Measurements from ENCODE around the gene ATP6V1D.
A peak's percentile ranks its signal among the peaks of the same experiment; 100 is the strongest.

Gene ATP6V1D

DNA sequence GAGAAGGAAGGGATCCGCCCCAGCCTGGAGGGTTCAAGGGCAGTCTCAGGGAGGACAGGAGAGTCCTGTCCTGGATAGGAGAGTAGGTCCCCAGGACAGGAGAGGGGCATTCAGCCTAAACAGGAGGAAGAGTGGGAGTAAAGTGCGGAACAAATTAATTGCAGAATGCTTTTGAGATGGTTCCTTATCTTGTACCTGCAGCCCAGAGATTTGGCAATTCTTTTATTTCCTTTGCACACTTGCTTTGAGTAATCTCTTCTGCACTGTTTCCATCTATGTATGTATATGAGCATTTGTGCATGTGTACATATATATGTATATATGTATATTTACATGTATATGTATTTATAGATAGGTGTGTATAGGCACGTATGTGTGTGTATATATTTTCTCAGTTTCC lies 29.7 kb upstream of the ATP6V1D start:
- no peak overlapping the region for H3K4me3 Mint-ChIP-seq
- ATAC-seq (replicated peaks), result no peak

GRCh38 chr14:67387195-67387594 lies 27.6 kb upstream of the ATP6V1D start:
- no peak for ATAC-seq (replicated peaks)
- H3K4me3 Mint-ChIP-seq, result no peak overlapping the region
- DNase-seq, result no peak
- H3K4me1 Mint-ChIP-seq (ENCODE audit: low read depth in 2 of 2), result no peaks in the 10 kb centered on the region
- no peaks in the 10 kb centered on the region for H3K9me3 Mint-ChIP-seq
- peaks cover 42% of the 10 kb centered on the region for H3K36me3 Mint-ChIP-seq (ENCODE audit: insufficient read depth)
- H3K27me3 Mint-ChIP-seq, result no peaks in the 10 kb centered on the region
- H3K27ac Mint-ChIP-seq, result peak overlapping the region in 1 of 2 donors; percentile 5

More for the DNA sequence above, 29.7 kb upstream of the ATP6V1D start:
- H3K4me1 Mint-ChIP-seq (ENCODE audit: low read depth in 2 of 2), result no peaks in the 10 kb centered on the region
- peaks cover 22% of the 10 kb centered on the region for H3K36me3 Mint-ChIP-seq (ENCODE audit: insufficient read depth)
- H3K27ac Mint-ChIP-seq, result no peak overlapping the region
- H3K27me3 Mint-ChIP-seq, result no peaks in the 10 kb centered on the region
- DNase-seq, result no peak
- no peaks in the 10 kb centered on the region for H3K9me3 Mint-ChIP-seq

DNA sequence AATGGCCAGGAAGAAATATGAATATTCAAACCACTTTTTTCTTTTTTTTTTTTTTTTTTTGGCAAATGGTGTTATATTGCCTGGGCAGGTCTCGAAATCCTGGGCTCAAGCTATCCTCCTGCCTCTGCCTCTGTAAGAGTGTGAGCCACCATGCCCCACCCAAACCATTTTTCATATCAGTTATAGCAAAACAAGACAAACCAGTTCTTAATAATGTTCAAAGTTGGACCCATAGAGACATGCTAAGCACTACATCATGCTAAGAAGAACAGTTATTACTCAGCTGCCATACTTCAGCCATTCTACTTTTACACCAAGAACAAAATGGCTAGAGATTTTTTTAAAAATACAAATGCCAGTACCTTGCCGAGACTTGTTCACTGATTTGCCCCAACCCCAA lies 26.0 kb upstream of the ATP6V1D start:
- ATAC-seq (replicated peaks), result no peak
- no peak for DNase-seq

GRCh38 chr14:67385120-67385519 lies 25.5 kb upstream of the ATP6V1D start:
- Mint-ChIP-seq H3K27ac (peak overlapping the region; percentile 17 to 58), H3K27me3 (no peaks in the 10 kb centered on the region)
- no peak for DNase-seq

More for the DNA sequence above, 26.0 kb upstream of the ATP6V1D start:
- Mint-ChIP-seq H3K27ac (peak overlapping the region; percentile 17 to 58), H3K27me3 (no peaks in the 10 kb centered on the region), H3K4me1 (ENCODE audit: low read depth in 2 of 2) (no peaks in the 10 kb centered on the region), H3K36me3 (ENCODE audit: insufficient read depth) (peaks cover 58% of the 10 kb centered on the region), H3K9me3 (no peaks in the 10 kb centered on the region), H3K4me3 (no peak overlapping the region)

GRCh38 chr14:67377916-67378315 lies 18.3 kb upstream of the ATP6V1D start:
- peaks cover 99% of the 10 kb centered on the region for H3K36me3 Mint-ChIP-seq (ENCODE audit: insufficient read depth)
- H3K27me3 Mint-ChIP-seq, result no peaks in the 10 kb centered on the region
- peaks cover 3 to 10% of the 10 kb centered on the region in 2 donors for H3K4me1 Mint-ChIP-seq (ENCODE audit: low read depth in 2 of 2)
- H3K4me3 Mint-ChIP-seq, result no peak overlapping the region
- DNase-seq, result no peak
- no peak for ATAC-seq (replicated peaks)
- H3K9me3 Mint-ChIP-seq, result no peaks in the 10 kb centered on the region
- no peak overlapping the region for H3K27ac Mint-ChIP-seq

More at GRCh38 chr14:67385120-67385519, 25.5 kb upstream of the ATP6V1D start:
- ATAC-seq (replicated peaks), result no peak
- H3K36me3 Mint-ChIP-seq (ENCODE audit: insufficient read depth), result peaks cover 63% of the 10 kb centered on the region
- H3K4me3 Mint-ChIP-seq, result no peak overlapping the region
- no peaks in the 10 kb centered on the region for H3K4me1 Mint-ChIP-seq (ENCODE audit: low read depth in 2 of 2)
- H3K9me3 Mint-ChIP-seq, result no peaks in the 10 kb centered on the region

- Mint-ChIP-seq H3K27me3 (no peaks in the 10 kb centered on the region), H3K4me1 (ENCODE audit: low read depth in 2 of 2) (peaks cover 10 to 32% of the 10 kb centered on the region in 2 donors), H3K36me3 (ENCODE audit: insufficient read depth) (peaks cover 85% of the 10 kb centered on the region), H3K4me3 (no peak overlapping the region), H3K27ac (peak overlapping the region; percentile 15 to 69), H3K9me3 (no peaks in the 10 kb centered on the region)
- ATAC-seq (replicated peaks) (peak; percentile 32), DNase-seq (no peak)
Measured at GRCh38 chr14:67373347-67373746, 13.7 kb upstream of the ATP6V1D start.

DNA sequence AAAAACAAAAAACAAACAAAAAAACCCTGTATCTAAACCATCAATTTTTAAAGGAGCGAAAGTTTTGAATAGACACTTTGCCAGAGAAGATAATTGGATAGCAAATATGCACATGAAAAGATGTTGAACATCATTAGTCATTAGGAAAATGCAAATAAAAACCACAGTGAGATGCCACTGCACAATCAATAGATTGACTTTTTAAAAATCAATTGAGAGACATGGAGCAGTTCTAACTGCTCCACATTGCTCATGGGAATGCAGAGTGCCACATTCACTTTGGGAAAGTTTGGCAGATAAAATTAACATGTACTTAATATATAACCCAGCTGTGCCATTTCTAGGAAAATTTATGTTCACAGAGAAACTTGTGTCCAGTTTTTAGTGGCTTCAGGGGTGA lies 13.2 kb upstream of the ATP6V1D start:
- Mint-ChIP-seq H3K36me3 (ENCODE audit: insufficient read depth) (peaks cover 86% of the 10 kb centered on the region), H3K9me3 (no peaks in the 10 kb centered on the region), H3K27me3 (no peaks in the 10 kb centered on the region), H3K27ac (peak overlapping the region; percentile 15 to 67), H3K4me1 (ENCODE audit: low read depth in 2 of 2) (peaks cover 12 to 34% of the 10 kb centered on the region in 2 donors), H3K4me3 (no peak overlapping the region)
- ATAC-seq (replicated peaks) (no peak), DNase-seq (no peak)

DNA sequence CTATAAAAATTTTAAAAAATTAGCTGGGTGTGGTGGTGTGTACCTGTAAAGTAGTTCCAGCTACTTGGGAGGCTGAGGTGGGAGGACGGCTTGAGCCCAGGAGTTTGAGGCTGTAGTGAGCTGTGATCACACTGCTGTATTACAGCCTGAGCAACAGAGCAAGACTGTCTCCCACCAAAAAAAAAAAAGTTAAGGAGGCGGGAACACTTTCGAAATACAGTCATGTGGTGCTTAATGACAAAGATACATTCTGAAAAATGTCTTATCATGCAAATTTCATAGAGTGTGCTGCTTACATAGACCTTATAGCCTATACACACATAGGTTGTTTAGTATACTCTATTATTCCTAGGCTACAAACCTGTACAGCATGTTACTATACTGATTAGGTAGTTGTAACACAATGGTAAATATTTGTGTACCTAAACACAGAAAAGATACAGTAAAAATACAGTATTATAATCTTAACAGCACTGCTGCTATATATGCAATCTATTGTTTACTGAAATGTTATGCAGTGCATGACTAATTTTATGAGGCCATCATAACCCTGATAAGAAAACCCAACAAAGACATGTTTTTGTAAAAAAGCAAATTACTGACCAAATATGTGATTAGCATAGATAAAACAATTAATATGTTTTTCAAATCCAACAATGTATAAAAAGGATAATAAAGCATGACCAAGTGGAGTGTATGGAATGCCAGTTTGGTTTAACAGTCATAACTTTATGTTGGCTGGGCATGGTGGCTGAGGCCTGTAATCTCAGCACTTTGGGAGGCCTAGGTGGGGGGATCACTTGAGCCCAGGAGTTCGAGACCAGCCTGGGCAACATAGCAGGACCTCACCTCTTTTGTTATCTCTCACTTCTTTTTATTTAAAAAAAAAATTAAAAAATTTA lies 11.9 kb upstream of the ATP6V1D start:
- Mint-ChIP-seq H3K36me3 (ENCODE audit: insufficient read depth) (peaks cover 86% of the 10 kb centered on the region), H3K4me1 (ENCODE audit: low read depth in 2 of 2) (peaks cover 12 to 37% of the 10 kb centered on the region in 2 donors), H3K9me3 (no peaks in the 10 kb centered on the region), H3K27me3 (no peaks in the 10 kb centered on the region), H3K27ac (peak overlapping the region; percentile 67 to 81), H3K4me3 (no peak overlapping the region)
- no peak for ATAC-seq (replicated peaks)
- DNase-seq, result no peak

- ATAC-seq (replicated peaks), result no peak
Measured at GRCh38 chr14:67370830-67371229, 11.2 kb upstream of the ATP6V1D start.

DNA sequence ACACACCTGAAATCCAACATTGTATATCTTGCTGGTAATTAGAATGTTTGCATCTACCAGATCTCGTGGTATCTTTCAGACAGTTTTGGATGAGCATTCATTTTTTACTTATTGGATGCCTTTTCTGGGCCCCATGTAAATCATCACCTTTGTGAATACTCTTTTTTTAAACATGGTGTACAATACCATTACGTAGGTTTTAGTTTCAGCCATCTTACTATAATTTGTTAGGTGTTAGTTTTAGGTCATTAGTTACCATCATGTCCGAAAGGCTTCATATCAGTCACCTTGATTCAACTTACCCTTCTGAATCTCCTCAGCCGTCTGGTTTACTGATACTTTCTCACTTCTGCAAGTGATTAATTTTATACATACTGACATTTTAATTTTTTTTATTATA lies 5.9 kb upstream of the ATP6V1D start:
- H3K27ac Mint-ChIP-seq, result no peak overlapping the region
- H3K9me3 Mint-ChIP-seq, result no peaks in the 10 kb centered on the region
- H3K4me3 Mint-ChIP-seq, result no peak overlapping the region
- ATAC-seq (replicated peaks) (no peak), DNase-seq (no peak)
- H3K27me3 Mint-ChIP-seq, result no peaks in the 10 kb centered on the region
- peaks cover 18 to 48% of the 10 kb centered on the region in 2 donors for H3K4me1 Mint-ChIP-seq (ENCODE audit: low read depth in 2 of 2)
- H3K36me3 Mint-ChIP-seq (ENCODE audit: insufficient read depth), result peaks cover 68% of the 10 kb centered on the region

More at GRCh38 chr14:67370830-67371229, 11.2 kb upstream of the ATP6V1D start:
- no peak for DNase-seq
- H3K9me3 Mint-ChIP-seq, result no peaks in the 10 kb centered on the region
- H3K36me3 Mint-ChIP-seq (ENCODE audit: insufficient read depth), result peaks cover 86% of the 10 kb centered on the region
- peaks cover 12 to 38% of the 10 kb centered on the region in 2 donors for H3K4me1 Mint-ChIP-seq (ENCODE audit: low read depth in 2 of 2)
- H3K27me3 Mint-ChIP-seq, result no peaks in the 10 kb centered on the region
- H3K27ac Mint-ChIP-seq, result peak overlapping the region in 1 of 2 donors; percentile 81
- no peak overlapping the region for H3K4me3 Mint-ChIP-seq

GRCh38 chr14:67360470-67361206 lies 1.0 kb upstream of the ATP6V1D start:
- Mint-ChIP-seq H3K4me1 (ENCODE audit: low read depth in 2 of 2) (peaks cover 28 to 54% of the 10 kb centered on the region in 2 donors), H3K9me3 (no peaks in the 10 kb centered on the region), H3K36me3 (ENCODE audit: insufficient read depth) (peaks cover 53% of the 10 kb centered on the region), H3K27ac (peak overlapping the region; percentile 97 to 98), H3K4me3 (peak overlapping the region; percentile 92 to 98), H3K27me3 (no peaks in the 10 kb centered on the region)
- DNase-seq (no peak), ATAC-seq (replicated peaks) (peak; percentile 23)

- peaks cover 25 to 47% of the 10 kb centered on the region in 2 donors for H3K4me1 Mint-ChIP-seq (ENCODE audit: low read depth in 2 of 2)
- no peaks in the 10 kb centered on the region for H3K27me3 Mint-ChIP-seq
- H3K9me3 Mint-ChIP-seq, result no peaks in the 10 kb centered on the region
- peak overlapping the region; percentile 92 to 98 for H3K4me3 Mint-ChIP-seq
- no peak for ATAC-seq (replicated peaks)
- peak overlapping the region; percentile 97 to 98 for H3K27ac Mint-ChIP-seq
- peak in 1 of 3 experiments; percentile 10 for DNase-seq
- H3K36me3 Mint-ChIP-seq (ENCODE audit: insufficient read depth), result peaks cover 39% of the 10 kb centered on the region
Measured at GRCh38 chr14:67358924-67359774, 455 bp downstream of the ATP6V1D start.

DNA sequence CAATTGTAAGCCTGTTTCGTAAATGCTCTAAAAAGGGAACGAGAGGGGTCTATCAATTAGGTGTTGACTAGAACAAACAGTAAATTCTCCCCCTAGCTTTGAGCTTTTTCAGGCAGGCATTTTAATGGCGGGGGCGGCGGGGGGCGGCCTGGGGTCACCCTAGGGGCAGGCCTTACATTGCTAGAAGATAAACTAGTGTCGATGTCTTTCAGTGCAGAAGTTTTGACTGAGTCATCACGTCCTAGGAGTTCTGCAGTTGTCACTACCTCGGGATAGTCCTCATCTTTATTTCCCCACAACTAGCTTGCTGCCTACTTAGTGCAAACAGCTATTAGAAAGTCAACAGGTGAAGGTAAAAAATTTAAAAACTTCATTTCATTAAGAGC lies 1.6 kb downstream of the ATP6V1D start:
- peaks cover 21 to 40% of the 10 kb centered on the region in 2 donors for H3K4me1 Mint-ChIP-seq (ENCODE audit: low read depth in 2 of 2)
- no peak for DNase-seq
- peak overlapping the region; percentile 92 to 98 for H3K4me3 Mint-ChIP-seq

More for the DNA sequence above, 1.6 kb downstream of the ATP6V1D start:
- Mint-ChIP-seq H3K27ac (peak overlapping the region; percentile 97 to 98), H3K27me3 (no peaks in the 10 kb centered on the region), H3K36me3 (ENCODE audit: insufficient read depth) (peaks cover 36% of the 10 kb centered on the region), H3K9me3 (no peaks in the 10 kb centered on the region)
- ATAC-seq (replicated peaks), result no peak

Data from effector memory CD8-positive, alpha-beta T cell (primary cell).